SK-N-SH treated with all-trans-retinoic acid at 6 μM for 48 hours (cell line): Measurements from ENCODE around the gene DPM1.
A peak's percentile ranks its signal among the peaks of the same experiment; 100 is the strongest.

ENCODE experiments used
- ATAC-seq: fragments of 200-7000 bp; cut with Tn5 transposase; 3 replicates; pipeline ENCODE4 v1.9.1; 2020; ENCODE audit warnings: mild to moderate bottlenecking, moderate library complexity
- BACH2 ChIP-seq: fragments of 250-450 bp; sonication (Bioruptor Pico); IDR thresholded peaks from 2 replicates; pipeline ENCODE4 v1.9.0; 2021; ENCODE audit warnings: mild to moderate bottlenecking, borderline replicate concordance
- CREB5 ChIP-seq: fragments of 250-450 bp; sonication (Bioruptor Pico); IDR thresholded peaks from 2 replicates; pipeline ENCODE4 v1.5.1; 2020; ENCODE audit warnings: low read depth, mild to moderate bottlenecking, moderate library complexity
- CSDC2 ChIP-seq: fragments of 250-450 bp; sonication (Bioruptor Pico); IDR thresholded peaks from 2 replicates; pipeline ENCODE4 v1.5.0; 2020; ENCODE audit warnings: mild to moderate bottlenecking, moderate library complexity
- CSRNP3 ChIP-seq: fragments of 250-450 bp; sonication (Bioruptor Pico); IDR thresholded peaks from 2 replicates; pipeline ENCODE4 v1.5.1; 2021; ENCODE audit warnings: mild to moderate bottlenecking, moderate library complexity
- ESRRG ChIP-seq: fragments of 250-450 bp; sonication (Bioruptor Pico); IDR thresholded peaks from 2 replicates; pipeline ENCODE4 v1.6.1; 2021; ENCODE audit warnings: mild to moderate bottlenecking
- GLIS3 ChIP-seq: fragments of 250-450 bp; sonication (Bioruptor Pico); IDR thresholded peaks from 2 replicates; pipeline ENCODE4 v1.5.0; 2020; ENCODE audit warnings: mild to moderate bottlenecking, moderate library complexity
- ISL1 ChIP-seq: fragments of 250-450 bp; sonication (Bioruptor Pico); IDR thresholded peaks from 2 replicates; pipeline ENCODE4 v2.1.2; 2022; ENCODE audit warnings: mild to moderate bottlenecking, moderate library complexity
- OSR1 ChIP-seq: fragments of 250-450 bp; sonication (Bioruptor Pico); IDR thresholded peaks from 2 replicates; pipeline ENCODE4 v1.8.0; 2022; ENCODE audit warnings: moderate library complexity, mild to moderate bottlenecking, inconsistent platforms
- PATZ1 ChIP-seq: fragments of 250-450 bp; sonication (Bioruptor Pico); IDR thresholded peaks from 2 replicates; pipeline ENCODE4 v1.8.0; 2020; ENCODE audit warnings: mild to moderate bottlenecking, moderate library complexity, borderline replicate concordance
- PPARA ChIP-seq: fragments of 250-450 bp; sonication (Bioruptor Pico); IDR thresholded peaks from 2 replicates; pipeline ENCODE4 v1.5.0; 2020; ENCODE audit warnings: mild to moderate bottlenecking, borderline replicate concordance
- RARB ChIP-seq: fragments of 250-450 bp; sonication (Bioruptor Pico); IDR thresholded peaks from 2 replicates; pipeline ENCODE4 v1.8.0; 2021; ENCODE audit warnings: mild to moderate bottlenecking, moderate library complexity
- SNAI2 ChIP-seq: fragments of 250-450 bp; sonication (Bioruptor Pico); IDR thresholded peaks from 2 replicates; pipeline ENCODE4 v1.5.0; 2020; ENCODE audit warnings: mild to moderate bottlenecking, moderate library complexity
- TCF4 ChIP-seq: fragments of 250-450 bp; sonication (Bioruptor Pico); IDR thresholded peaks from 2 replicates; pipeline ENCODE4 v1.8.0; 2021; ENCODE audit warnings: mild to moderate bottlenecking, moderate library complexity, borderline replicate concordance
- TSHZ2 ChIP-seq: fragments of 250-450 bp; sonication (Bioruptor Pico); IDR thresholded peaks from 2 replicates; pipeline ENCODE4 v1.5.0; 2020; ENCODE audit warnings: mild to moderate bottlenecking, moderate library complexity
- ZC3H10 ChIP-seq: fragments of 250-450 bp; sonication (Bioruptor Pico); IDR thresholded peaks from 2 replicates; pipeline ENCODE4 v1.5.1; 2021; ENCODE audit warnings: mild to moderate bottlenecking, moderate library complexity
- ZFP3 ChIP-seq: fragments of 250-450 bp; sonication (Bioruptor Pico); IDR thresholded peaks from 2 replicates; pipeline ENCODE4 v1.5.0; 2020; ENCODE audit warnings: mild to moderate bottlenecking, moderate library complexity
- ZFP30 ChIP-seq: fragments of 450-650 bp; formaldehyde crosslinking; IDR thresholded peaks from 2 replicates; pipeline ENCODE4 v1.5.0; 2022; ENCODE audit warnings: mild to moderate bottlenecking, moderate library complexity
- ZNF565 ChIP-seq: fragments of 450-650 bp; formaldehyde crosslinking; conservative IDR thresholded peaks from 2 replicates; pipeline ENCODE4 v1.5.0; 2020; ENCODE audit warnings: low read depth, mild to moderate bottlenecking, moderate library complexity
- ZNF70 ChIP-seq: fragments of 450-650 bp; formaldehyde crosslinking; IDR thresholded peaks from 2 replicates; pipeline ENCODE4 v1.5.0; 2020; ENCODE audit warnings: mild to moderate bottlenecking, moderate library complexity

Gene DPM1

GRCh38 chr20:50928469-50928868 is 29.9 kb downstream of the DPM1 start:
- no peak for TF ChIP-seq ZNF70 (CRISPR knock-in tag)
- no peak for TF ChIP-seq RARB (CRISPR knock-in tag)
- no peak for ATAC-seq

- no peak for ATAC-seq
These were observed 31.8 kb downstream of the DPM1 start for GRCh38 chr20:50926530-50926929.

GRCh38 chr20:50924261-50924920 is 33.9 kb downstream of the DPM1 start:
- ATAC-seq = no peak
- TF ChIP-seq PATZ1 (CRISPR knock-in tag) = no peak
- TF ChIP-seq ZFP30 = no peak
- TF ChIP-seq GLIS3 = no peak
- no peak for TF ChIP-seq CSDC2 (CRISPR knock-in tag)
- no peak for TF ChIP-seq SNAI2
- no peak for TF ChIP-seq ZC3H10 (CRISPR knock-in tag)
- TF ChIP-seq PPARA (CRISPR knock-in tag) = no peak

More at GRCh38 chr20:50926530-50926929, 31.8 kb downstream of the DPM1 start:
- TF ChIP-seq CREB5 (CRISPR knock-in tag) (no peak), ZNF565 (CRISPR knock-in tag) (no peak), TCF4 (CRISPR knock-in tag) (no peak)

GRCh38 chr20:50921803-50922501 is 36.4 kb downstream of the DPM1 start:
- TF ChIP-seq ZFP30 (no peak), ZC3H10 (CRISPR knock-in tag) (no peak), ESRRG (CRISPR knock-in tag) (no peak), ZFP3 (CRISPR knock-in tag) (no peak), TCF4 (CRISPR knock-in tag) (no peak), CSRNP3 (no peak), RARB (CRISPR knock-in tag) (no peak), BACH2 (CRISPR knock-in tag) (no peak), PPARA (CRISPR knock-in tag) (no peak), TSHZ2 (no peak), SNAI2 (no peak), GLIS3 (no peak), ISL1 (CRISPR knock-in tag) (no peak)
- ATAC-seq = no peak

- peak; percentile 24 for ATAC-seq
- no peak for TF ChIP-seq CSRNP3
- no peak for TF ChIP-seq CREB5 (CRISPR knock-in tag)
- TF ChIP-seq ZFP30 = no peak
- TF ChIP-seq OSR1 = no peak
- no peak for TF ChIP-seq PATZ1 (CRISPR knock-in tag)
- TF ChIP-seq ZC3H10 (CRISPR knock-in tag) = no peak
- TF ChIP-seq ESRRG (CRISPR knock-in tag) = no peak
These were observed 37.3 kb downstream of the DPM1 start for GRCh38 chr20:50920997-50921396.
